Prostate gland (tissue), 2 donors: Measurements from ENCODE around the gene B3GNT9. TPM values are rescaled to one million over a fixed set of nuclear protein-coding genes. Genes with fewer than 3 reads are reported as not detected.

Experiments
- DNase-seq: peaks from one replicate; pipeline ENCODE4 v3.0.0-alpha.2; 2019; ENCODE audit warnings: low spot score
- H3K27ac ChIP-seq, 2 donors: fragments of 200-600 bp; sonication (generic); 2 replicates each; pipeline ENCODE4 v1.5.1; 2017 to 2019
- H3K27me3 ChIP-seq: fragments of 200-600 bp; sonication (generic); replicated peaks from 2 replicates; pipeline ENCODE4 v1.5.1; 2019; ENCODE audit not compliant: insufficient read depth
- H3K36me3 ChIP-seq, 2 donors: fragments of 200-600 bp; sonication (generic); 1 replicate in 1 of 2; 2 replicates in 1 of 2; pipeline versions ENCODE4 v1.5.1 to v1.8.1; 2017 to 2019
- H3K4me1 ChIP-seq: fragments of 200-600 bp; sonication (generic); replicated peaks from 2 replicates; pipeline ENCODE4 v1.5.1; 2019
- H3K4me3 ChIP-seq, 2 donors: fragments of 200-600 bp; sonication (generic); 2 replicates each; pipeline ENCODE4 v1.5.1; 2017 to 2019
- H3K9me3 ChIP-seq: fragments of 200-600 bp; sonication (generic); 2 replicates; pipeline ENCODE4 v1.5.1; 2017
- CTCF ChIP-seq, 4 experiments: fragments of 200-600 bp in 2 of 4; fragments of 450-650 bp in 2 of 4; sonication (generic) in 2 of 4; IDR thresholded peaks; 1 replicate in 3 of 4; 2 replicates in 1 of 4; pipeline ENCODE4 v1.5.1; 2016 to 2019; ENCODE audit warnings: antibody characterized with exemption in 4 of 4, mild to moderate bottlenecking in 2 of 4, moderate library complexity in 2 of 4
- POLR2A ChIP-seq: fragments of 450-650 bp; IDR thresholded peaks from one replicate; pipeline ENCODE4 v1.6.1; 2016; ENCODE audit warnings: antibody characterized with exemption, mild to moderate bottlenecking
- POLR2AphosphoS5 ChIP-seq: sonication (generic); formaldehyde crosslinking; IDR thresholded peaks from one replicate; pipeline ENCODE4 v1.6.1; 2017; ENCODE audit warnings: antibody characterized with exemption
- WGBS: methylation state at CpG from one replicate; pipeline ENCODE4 v1.1.5; 2018; 5-methylcytosine and 5-hydroxymethylcytosine counted together
- intact Hi-C: fragments of 100-400 bp; cut with DNase I; formaldehyde crosslinking; loops from one replicate; pipeline ENCODE4 v1.14.2; 2022
- total RNA-seq, 2 donors: library from RNA; depleted of rRNA; stranded (reverse); fragments of >200 nt; gene quantifications; one replicate each; pipeline ENCODE4 v1.1.0, GENCODE V29; 2016

Gene B3GNT9
- total RNA-seq, 2 donors from 2014 or later: 32.1 to 37.3 TPM

- Histone ChIP-seq H3K36me3 (no peaks in the 10 kb centered on the region), H3K27ac (peak overlapping the region; percentile 83 to 91), H3K4me3 (no peak overlapping the region), H3K9me3 (no peaks in the 10 kb centered on the region), H3K27me3 (no peaks in the 10 kb centered on the region), H3K4me1 (peaks cover 5% of the 10 kb centered on the region)
- intact Hi-C loops: loop anchor here (5.0 kb wide), 1 partner anchor 199 kb away; no protein-coding TSS in a partner anchor
- TF ChIP-seq POLR2AphosphoS5 (no peak), POLR2A (no peak), CTCF (IDR thresholded peaks at IDR 0.05) (no peak)
- no peak for DNase-seq
- WGBS: 49% methylated on average over 8 of the region's 8 CpGs
Measured at GRCh38 chr16:67151431-67152097, 766 bp upstream of the B3GNT9 start.

- Histone ChIP-seq H3K36me3 (no peaks in the 10 kb centered on the region), H3K27ac (peak overlapping the region; percentile 83 to 91), H3K4me3 (peak overlapping the region; percentile 64 to 68), H3K27me3 (no peaks in the 10 kb centered on the region), H3K4me1 (no peaks in the 10 kb centered on the region), H3K9me3 (no peaks in the 10 kb centered on the region)
- WGBS: 10% methylated on average over 41 of the region's 94 CpGs
- intact Hi-C loops: loop anchor here (5.0 kb wide), 1 partner anchor 198 kb away; no protein-coding TSS in a partner anchor
- no peak for DNase-seq
- no peak for TF ChIP-seq POLR2A
- no peak for TF ChIP-seq CTCF (IDR thresholded peaks at IDR 0.05)
- no peak for TF ChIP-seq POLR2AphosphoS5
Measured at GRCh38 chr16:67150047-67150832, 558 bp downstream of the B3GNT9 start.

- Histone ChIP-seq H3K36me3 (peaks cover 0 to 3% of the 10 kb centered on the region in 2 donors), H3K9me3 (no peaks in the 10 kb centered on the region), H3K27ac (peak overlapping the region in 1 of 2 donors; percentile 83), H3K4me1 (no peaks in the 10 kb centered on the region), H3K27me3 (no peaks in the 10 kb centered on the region), H3K4me3 (no peak overlapping the region)
- intact Hi-C loops: loop anchor here (5.0 kb wide), 2 partner anchors 37 to 197 kb away; no protein-coding TSS in a partner anchor
- 69% methylated on average over 77 of the region's 77 CpGs for WGBS
- TF ChIP-seq CTCF (IDR thresholded peaks at IDR 0.05): no peak
- no peak for TF ChIP-seq POLR2AphosphoS5
- TF ChIP-seq POLR2A: no peak
- no peak for DNase-seq
Measured at GRCh38 chr16:67149276-67150046, 1.3 kb downstream of the B3GNT9 start.

- Histone ChIP-seq H3K4me1 (no peaks in the 10 kb centered on the region), H3K36me3 (peaks cover 0 to 9% of the 10 kb centered on the region in 2 donors), H3K9me3 (no peaks in the 10 kb centered on the region), H3K27me3 (no peaks in the 10 kb centered on the region), H3K4me3 (no peak overlapping the region), H3K27ac (no peak overlapping the region)
- intact Hi-C loops: loop anchor here (5.0 kb wide), 1 partner anchor 36 kb away; no protein-coding TSS in a partner anchor
- WGBS: 80% methylated on average over 11 of the region's 11 CpGs
- DNase-seq: no peak
- TF ChIP-seq POLR2AphosphoS5 (no peak), CTCF (IDR thresholded peaks at IDR 0.05) (no peak), POLR2A (no peak)
Measured at GRCh38 chr16:67148656-67149275, 2.0 kb downstream of the B3GNT9 start.
